ENCODE measurements around the gene TEKT3.

Gene TEKT3

DNA sequence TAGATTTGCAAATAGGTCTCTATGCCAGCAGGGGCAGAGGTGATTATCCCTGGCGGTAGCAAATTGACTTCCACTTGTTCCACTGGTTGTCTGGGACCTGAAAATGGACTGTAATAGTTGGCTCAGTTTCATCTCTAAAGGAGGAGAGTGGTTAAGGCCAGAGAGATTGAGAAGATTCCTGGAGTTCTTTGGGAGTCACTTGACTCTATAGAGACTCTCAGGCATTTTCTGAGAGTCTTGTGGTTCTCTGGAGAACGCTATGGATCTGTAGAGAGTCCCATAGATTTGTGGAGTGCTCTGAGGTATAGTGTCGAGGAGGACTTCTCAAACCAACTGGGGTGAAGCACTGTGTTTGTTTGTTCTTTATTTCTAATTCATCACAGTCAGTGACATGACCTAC, 67.4 kb downstream of the TEKT3 start:
- TF ChIP-seq CREB1 (IDR thresholded peaks at IDR 0.05; ENCODE audit: low read depth) (no peak), EGR1 (IDR thresholded peaks at IDR 0.05) (no peak), YY1 (IDR thresholded peaks at IDR 0.05; ENCODE audit: low read depth) (no peak), TEAD4 (IDR thresholded peaks at IDR 0.05) (no peak), ZBTB7A (IDR thresholded peaks at IDR 0.05; ENCODE audit: low read depth) (no peak), RAD21 (IDR thresholded peaks at IDR 0.05; ENCODE audit: low read depth) (no peak), TCF12 (IDR thresholded peaks at IDR 0.05; ENCODE audit: low read depth) (no peak), FOXM1 (IDR thresholded peaks at IDR 0.05; ENCODE audit: borderline replicate concordance, low read depth) (no peak), TAF1 (IDR thresholded peaks at IDR 0.05; ENCODE audit: low read depth) (no peak), CEBPB (IDR thresholded peaks at IDR 0.05) (no peak), NFIC (IDR thresholded peaks at IDR 0.05) (no peak), EP300 (IDR thresholded peaks at IDR 0.05; ENCODE audit: borderline replicate concordance) (no peak)
- TF ChIP-seq, protein P1, sequence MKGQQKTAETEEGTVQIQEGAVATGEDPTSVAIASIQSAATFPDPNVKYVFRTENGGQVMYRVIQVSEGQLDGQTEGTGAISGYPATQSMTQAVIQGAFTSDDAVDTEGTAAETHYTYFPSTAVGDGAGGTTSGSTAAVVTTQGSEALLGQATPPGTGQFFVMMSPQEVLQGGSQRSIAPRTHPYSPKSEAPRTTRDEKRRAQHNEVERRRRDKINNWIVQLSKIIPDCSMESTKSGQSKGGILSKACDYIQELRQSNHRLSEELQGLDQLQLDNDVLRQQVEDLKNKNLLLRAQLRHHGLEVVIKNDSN (IDR thresholded peaks at IDR 0.05) = no peak
- TF ChIP-seq, protein P2, sequence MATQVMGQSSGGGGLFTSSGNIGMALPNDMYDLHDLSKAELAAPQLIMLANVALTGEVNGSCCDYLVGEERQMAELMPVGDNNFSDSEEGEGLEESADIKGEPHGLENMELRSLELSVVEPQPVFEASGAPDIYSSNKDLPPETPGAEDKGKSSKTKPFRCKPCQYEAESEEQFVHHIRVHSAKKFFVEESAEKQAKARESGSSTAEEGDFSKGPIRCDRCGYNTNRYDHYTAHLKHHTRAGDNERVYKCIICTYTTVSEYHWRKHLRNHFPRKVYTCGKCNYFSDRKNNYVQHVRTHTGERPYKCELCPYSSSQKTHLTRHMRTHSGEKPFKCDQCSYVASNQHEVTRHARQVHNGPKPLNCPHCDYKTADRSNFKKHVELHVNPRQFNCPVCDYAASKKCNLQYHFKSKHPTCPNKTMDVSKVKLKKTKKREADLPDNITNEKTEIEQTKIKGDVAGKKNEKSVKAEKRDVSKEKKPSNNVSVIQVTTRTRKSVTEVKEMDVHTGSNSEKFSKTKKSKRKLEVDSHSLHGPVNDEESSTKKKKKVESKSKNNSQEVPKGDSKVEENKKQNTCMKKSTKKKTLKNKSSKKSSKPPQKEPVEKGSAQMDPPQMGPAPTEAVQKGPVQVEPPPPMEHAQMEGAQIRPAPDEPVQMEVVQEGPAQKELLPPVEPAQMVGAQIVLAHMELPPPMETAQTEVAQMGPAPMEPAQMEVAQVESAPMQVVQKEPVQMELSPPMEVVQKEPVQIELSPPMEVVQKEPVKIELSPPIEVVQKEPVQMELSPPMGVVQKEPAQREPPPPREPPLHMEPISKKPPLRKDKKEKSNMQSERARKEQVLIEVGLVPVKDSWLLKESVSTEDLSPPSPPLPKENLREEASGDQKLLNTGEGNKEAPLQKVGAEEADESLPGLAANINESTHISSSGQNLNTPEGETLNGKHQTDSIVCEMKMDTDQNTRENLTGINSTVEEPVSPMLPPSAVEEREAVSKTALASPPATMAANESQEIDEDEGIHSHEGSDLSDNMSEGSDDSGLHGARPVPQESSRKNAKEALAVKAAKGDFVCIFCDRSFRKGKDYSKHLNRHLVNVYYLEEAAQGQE (IDR thresholded peaks at IDR 0.05; ENCODE audit: low read depth) = no peak
- TF ChIP-seq, protein P3, sequence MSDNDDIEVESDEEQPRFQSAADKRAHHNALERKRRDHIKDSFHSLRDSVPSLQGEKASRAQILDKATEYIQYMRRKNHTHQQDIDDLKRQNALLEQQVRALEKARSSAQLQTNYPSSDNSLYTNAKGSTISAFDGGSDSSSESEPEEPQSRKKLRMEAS (IDR thresholded peaks at IDR 0.05) = no peak

DNA sequence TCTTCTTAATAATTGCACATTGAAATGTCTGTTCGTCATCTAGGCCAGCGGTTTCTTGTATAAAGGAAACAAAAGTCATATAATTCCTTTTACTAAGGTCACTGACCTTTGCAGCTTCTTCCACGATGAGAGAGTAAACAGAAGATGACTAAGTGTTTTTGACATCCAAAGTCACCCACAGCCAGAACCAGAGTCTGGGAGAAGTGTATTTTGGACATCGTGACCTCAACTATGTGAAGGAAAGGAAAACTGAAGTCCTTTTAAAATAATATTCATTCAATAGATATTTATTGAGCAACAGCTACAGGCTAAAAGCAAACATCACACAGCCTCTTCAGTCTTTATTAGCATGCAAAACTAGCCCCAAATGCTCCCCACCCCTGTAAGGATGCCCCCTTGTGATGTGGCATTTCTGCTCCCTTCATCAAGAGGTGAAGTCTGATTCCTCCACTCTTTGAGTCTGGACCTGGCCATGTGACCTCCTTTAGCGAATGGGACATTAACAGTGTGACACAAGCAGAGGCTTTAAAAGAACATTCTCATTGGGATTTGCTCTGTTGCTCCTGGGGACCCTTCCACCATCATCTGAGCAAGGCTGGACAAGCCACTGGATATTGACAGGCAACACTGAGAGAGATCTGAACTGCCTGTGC, 68.1 kb downstream of the TEKT3 start:
- TF ChIP-seq ZBTB7A (IDR thresholded peaks at IDR 0.05; ENCODE audit: low read depth) (no peak), NFIC (IDR thresholded peaks at IDR 0.05) (no peak), FOXM1 (IDR thresholded peaks at IDR 0.05; ENCODE audit: borderline replicate concordance, low read depth) (no peak), RAD21 (IDR thresholded peaks at IDR 0.05; ENCODE audit: low read depth) (no peak), TEAD4 (IDR thresholded peaks at IDR 0.05) (no peak), EP300 (IDR thresholded peaks at IDR 0.05; ENCODE audit: borderline replicate concordance) (no peak), YY1 (IDR thresholded peaks at IDR 0.05; ENCODE audit: low read depth) (no peak), EGR1 (IDR thresholded peaks at IDR 0.05) (no peak), CREB1 (IDR thresholded peaks at IDR 0.05; ENCODE audit: low read depth) (no peak), TAF1 (IDR thresholded peaks at IDR 0.05; ENCODE audit: low read depth) (no peak), CEBPB (IDR thresholded peaks at IDR 0.05) (no peak), TCF12 (IDR thresholded peaks at IDR 0.05; ENCODE audit: low read depth) (no peak)
- TF ChIP-seq, protein P1 (IDR thresholded peaks at IDR 0.05) = no peak
- TF ChIP-seq, protein P3 (IDR thresholded peaks at IDR 0.05) = no peak
- TF ChIP-seq, protein P2 (IDR thresholded peaks at IDR 0.05; ENCODE audit: low read depth) = no peak

DNA sequence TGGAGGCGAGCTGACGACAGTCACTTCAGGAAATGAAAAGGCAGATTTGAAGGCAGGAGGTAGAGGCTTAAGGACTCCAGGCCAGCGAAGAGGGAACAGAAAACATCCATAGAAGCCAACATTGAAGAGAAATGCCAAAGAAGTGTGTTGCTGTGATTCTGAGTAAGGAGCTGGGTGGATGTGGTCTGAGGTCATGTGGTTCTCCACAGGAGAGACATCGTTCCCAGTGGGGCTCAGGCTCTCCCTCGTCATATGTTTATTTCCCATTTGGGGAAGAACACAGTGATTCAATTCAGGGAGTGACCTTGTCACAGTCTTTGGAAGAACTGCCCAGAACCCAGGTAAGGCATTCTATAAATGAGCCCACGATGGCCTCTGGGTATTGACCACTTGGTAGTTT, 69.7 kb downstream of the TEKT3 start:
- TF ChIP-seq, protein P2 (IDR thresholded peaks at IDR 0.05; ENCODE audit: low read depth) = no peak
- TF ChIP-seq, protein P3 (IDR thresholded peaks at IDR 0.05) = no peak
- TF ChIP-seq RAD21 (IDR thresholded peaks at IDR 0.05; ENCODE audit: low read depth) (no peak), CREB1 (IDR thresholded peaks at IDR 0.05; ENCODE audit: low read depth) (no peak), CEBPB (IDR thresholded peaks at IDR 0.05) (no peak), YY1 (IDR thresholded peaks at IDR 0.05; ENCODE audit: low read depth) (no peak), EGR1 (IDR thresholded peaks at IDR 0.05) (no peak), EP300 (IDR thresholded peaks at IDR 0.05; ENCODE audit: borderline replicate concordance) (no peak), TAF1 (IDR thresholded peaks at IDR 0.05; ENCODE audit: low read depth) (no peak), NFIC (IDR thresholded peaks at IDR 0.05) (no peak), ZBTB7A (IDR thresholded peaks at IDR 0.05; ENCODE audit: low read depth) (no peak), TEAD4 (IDR thresholded peaks at IDR 0.05) (no peak), FOXM1 (IDR thresholded peaks at IDR 0.05; ENCODE audit: borderline replicate concordance, low read depth) (no peak)
- TF ChIP-seq, protein P1 (IDR thresholded peaks at IDR 0.05) = no peak

All from Ishikawa (cell line).